T-helper 1 cell treated with Interleukin-12 subunit alpha and Interleukin-12 subunit beta and Interleukin-4 antibody, amounts not matched to agents 30 μg/mL and 1 μg/mL, for 36 hours (primary cell): ENCODE measurements around the gene LPCAT1.
A peak's percentile ranks its signal among the peaks of the same experiment; 100 is the strongest.

Source experiments
- H3K27ac Mint-ChIP-seq: one replicate; pipeline ENCODE4 v1.8.0; 2021; ENCODE audit warnings: mild to moderate bottlenecking, mixed read lengths
- H3K27me3 Mint-ChIP-seq: one replicate; pipeline ENCODE4 v1.8.0; 2021; ENCODE audit warnings: low read depth, mixed read lengths
- H3K36me3 Mint-ChIP-seq: one replicate; pipeline ENCODE4 v1.8.0; 2021; ENCODE audit warnings: low read depth, mixed read lengths
- H3K4me1 Mint-ChIP-seq: one replicate; pipeline ENCODE4 v1.8.0; 2021; ENCODE audit warnings: low read depth, mixed read lengths
- H3K4me3 Mint-ChIP-seq: one replicate; pipeline ENCODE4 v1.8.0; 2021; ENCODE audit warnings: mild to moderate bottlenecking, moderate library complexity, mixed read lengths
- H3K9me3 Mint-ChIP-seq: one replicate; pipeline ENCODE4 v1.8.0; 2021; ENCODE audit warnings: mixed read lengths

LPCAT1 gene

GRCh38 chr5:1497795-1498622 is 25.8 kb downstream of the LPCAT1 start:
- Mint-ChIP-seq H3K27me3 (no peaks in the 10 kb centered on the region), H3K4me3 (no peak overlapping the region), H3K36me3 (peaks cover 4% of the 10 kb centered on the region), H3K27ac (no peak overlapping the region), H3K9me3 (no peaks in the 10 kb centered on the region), H3K4me1 (peaks cover 9% of the 10 kb centered on the region)

- Mint-ChIP-seq H3K4me3 (no peak overlapping the region), H3K9me3 (no peaks in the 10 kb centered on the region), H3K27ac (no peak overlapping the region), H3K4me1 (peaks cover 9% of the 10 kb centered on the region), H3K27me3 (no peaks in the 10 kb centered on the region), H3K36me3 (peaks cover 4% of the 10 kb centered on the region)
Observed at GRCh38 chr5:1497242-1497777, 26.4 kb downstream of the LPCAT1 start.

GRCh38 chr5:1495525-1495897 is 28.2 kb downstream of the LPCAT1 start:
- no peaks in the 10 kb centered on the region for H3K27me3 Mint-ChIP-seq
- peak overlapping the region; percentile 55 for H3K27ac Mint-ChIP-seq
- H3K4me3 Mint-ChIP-seq: no peak overlapping the region
- H3K4me1 Mint-ChIP-seq: peaks cover 9% of the 10 kb centered on the region
- H3K9me3 Mint-ChIP-seq: no peaks in the 10 kb centered on the region
- peaks cover 11% of the 10 kb centered on the region for H3K36me3 Mint-ChIP-seq

- no peaks in the 10 kb centered on the region for H3K9me3 Mint-ChIP-seq
- H3K27ac Mint-ChIP-seq: peak overlapping the region; percentile 55
- H3K27me3 Mint-ChIP-seq: no peaks in the 10 kb centered on the region
- H3K4me3 Mint-ChIP-seq: no peak overlapping the region
- peaks cover 13% of the 10 kb centered on the region for H3K36me3 Mint-ChIP-seq
- H3K4me1 Mint-ChIP-seq: peaks cover 9% of the 10 kb centered on the region
Observed at GRCh38 chr5:1494780-1495524, 28.8 kb downstream of the LPCAT1 start.

- no peaks in the 10 kb centered on the region for H3K27me3 Mint-ChIP-seq
- H3K27ac Mint-ChIP-seq: no peak overlapping the region
- peaks cover 11% of the 10 kb centered on the region for H3K4me1 Mint-ChIP-seq
- peaks cover 13% of the 10 kb centered on the region for H3K36me3 Mint-ChIP-seq
- no peak overlapping the region for H3K4me3 Mint-ChIP-seq
- H3K9me3 Mint-ChIP-seq: no peaks in the 10 kb centered on the region
Observed at GRCh38 chr5:1493941-1494340, 29.8 kb downstream of the LPCAT1 start.

- Mint-ChIP-seq H3K36me3 (peaks cover 10% of the 10 kb centered on the region), H3K4me1 (peaks cover 12% of the 10 kb centered on the region), H3K4me3 (no peak overlapping the region), H3K27ac (no peak overlapping the region), H3K9me3 (no peaks in the 10 kb centered on the region), H3K27me3 (no peaks in the 10 kb centered on the region)
Observed at GRCh38 chr5:1493413-1493812, 30.3 kb downstream of the LPCAT1 start.

- H3K27ac Mint-ChIP-seq: no peak overlapping the region
- H3K4me3 Mint-ChIP-seq: no peak overlapping the region
- no peaks in the 10 kb centered on the region for H3K27me3 Mint-ChIP-seq
- H3K4me1 Mint-ChIP-seq: peaks cover 12% of the 10 kb centered on the region
- H3K9me3 Mint-ChIP-seq: no peaks in the 10 kb centered on the region
- H3K36me3 Mint-ChIP-seq: peaks cover 10% of the 10 kb centered on the region
Observed at GRCh38 chr5:1492757-1493156, 31.0 kb downstream of the LPCAT1 start.

GRCh38 chr5:1490376-1490775 is 33.4 kb downstream of the LPCAT1 start:
- H3K27ac Mint-ChIP-seq: no peak overlapping the region
- peaks cover 10% of the 10 kb centered on the region for H3K36me3 Mint-ChIP-seq
- H3K9me3 Mint-ChIP-seq: no peaks in the 10 kb centered on the region
- H3K27me3 Mint-ChIP-seq: no peaks in the 10 kb centered on the region
- H3K4me1 Mint-ChIP-seq: peaks cover 8% of the 10 kb centered on the region
- no peak overlapping the region for H3K4me3 Mint-ChIP-seq

GRCh38 chr5:1489754-1490153 is 34.0 kb downstream of the LPCAT1 start:
- H3K4me1 Mint-ChIP-seq: peaks cover 5% of the 10 kb centered on the region
- no peak overlapping the region for H3K27ac Mint-ChIP-seq
- H3K27me3 Mint-ChIP-seq: no peaks in the 10 kb centered on the region
- peaks cover 10% of the 10 kb centered on the region for H3K36me3 Mint-ChIP-seq
- H3K4me3 Mint-ChIP-seq: no peak overlapping the region
- no peaks in the 10 kb centered on the region for H3K9me3 Mint-ChIP-seq

- Mint-ChIP-seq H3K9me3 (no peaks in the 10 kb centered on the region), H3K27me3 (no peaks in the 10 kb centered on the region), H3K4me3 (no peak overlapping the region), H3K4me1 (peaks cover 5% of the 10 kb centered on the region), H3K36me3 (peaks cover 10% of the 10 kb centered on the region), H3K27ac (no peak overlapping the region)
Observed at GRCh38 chr5:1488882-1489680, 34.7 kb downstream of the LPCAT1 start.

- no peaks in the 10 kb centered on the region for H3K27me3 Mint-ChIP-seq
- H3K9me3 Mint-ChIP-seq: no peaks in the 10 kb centered on the region
- no peak overlapping the region for H3K4me3 Mint-ChIP-seq
- peaks cover 4% of the 10 kb centered on the region for H3K4me1 Mint-ChIP-seq
- no peak overlapping the region for H3K27ac Mint-ChIP-seq
- H3K36me3 Mint-ChIP-seq: peaks cover 9% of the 10 kb centered on the region
Observed at GRCh38 chr5:1487079-1487764, 36.5 kb downstream of the LPCAT1 start.

- Mint-ChIP-seq H3K36me3 (peaks cover 9% of the 10 kb centered on the region), H3K4me3 (no peak overlapping the region), H3K4me1 (peaks cover 6% of the 10 kb centered on the region), H3K27ac (no peak overlapping the region), H3K9me3 (no peaks in the 10 kb centered on the region), H3K27me3 (no peaks in the 10 kb centered on the region)
Observed at GRCh38 chr5:1486271-1486670, 37.5 kb downstream of the LPCAT1 start.

- Mint-ChIP-seq H3K27ac (no peak overlapping the region), H3K36me3 (peaks cover 3% of the 10 kb centered on the region), H3K9me3 (no peaks in the 10 kb centered on the region), H3K27me3 (no peaks in the 10 kb centered on the region), H3K4me3 (no peak overlapping the region), H3K4me1 (peaks cover 6% of the 10 kb centered on the region)
Observed at GRCh38 chr5:1485579-1486118, 38.1 kb downstream of the LPCAT1 start.
